GM21786 (cell line): ENCODE data around the gene TAPT1.
"Not testable (repeated sequence)": the region's sequence is repeated elsewhere in the genome, so short reads cannot be mapped to it uniquely, and the experiment has no call there.

Source experiments
- ATAC-seq: cut with Tn5 transposase; IDR thresholded peaks from one replicate; pipeline ENCODE4 v1.9.1; 2021; ENCODE audit not compliant: unreplicated experiment

TAPT1 gene

GRCh38 chr4:16218950-16219349 is 7.3 kb downstream of the TAPT1 start:
- ATAC-seq, result no peak

GRCh38 chr4:16217300-16218051 is 8.8 kb downstream of the TAPT1 start:
- ATAC-seq, result peak; percentile 71

- ATAC-seq, result no peak
Measured at GRCh38 chr4:16213121-16213520, 13.2 kb downstream of the TAPT1 start.

GRCh38 chr4:16212138-16212782 is 14.0 kb downstream of the TAPT1 start:
- ATAC-seq, result no peak

GRCh38 chr4:16207409-16207808 is 18.9 kb downstream of the TAPT1 start:
- no peak for ATAC-seq

GRCh38 chr4:16206848-16207247 is 19.4 kb downstream of the TAPT1 start:
- ATAC-seq, result no peak

GRCh38 chr4:16206301-16206700 is 20.0 kb downstream of the TAPT1 start:
- ATAC-seq, result no peak

GRCh38 chr4:16205298-16206164 is 20.7 kb downstream of the TAPT1 start:
- ATAC-seq, result peak; percentile 82

GRCh38 chr4:16204505-16204904 is 21.8 kb downstream of the TAPT1 start:
- ATAC-seq, result no peak

GRCh38 chr4:16203083-16203482 is 23.2 kb downstream of the TAPT1 start:
- ATAC-seq, result no peak

GRCh38 chr4:16202598-16202997 is 23.7 kb downstream of the TAPT1 start:
- ATAC-seq, result no peak

GRCh38 chr4:16199093-16199492 is 27.2 kb downstream of the TAPT1 start:
- no peak for ATAC-seq

- ATAC-seq, result no peak
Measured at GRCh38 chr4:16197876-16198665, 28.2 kb downstream of the TAPT1 start.

GRCh38 chr4:16196482-16197393 is 29.5 kb downstream of the TAPT1 start:
- peak; percentile 75 for ATAC-seq

- ATAC-seq, result no peak
Measured at GRCh38 chr4:16195209-16195608, 31.1 kb downstream of the TAPT1 start.

GRCh38 chr4:16194798-16195197 is 31.5 kb downstream of the TAPT1 start:
- not testable (repeated sequence) for ATAC-seq

GRCh38 chr4:16194214-16194613 is 32.1 kb downstream of the TAPT1 start:
- ATAC-seq, result no peak

GRCh38 chr4:16192631-16193518 is 33.4 kb downstream of the TAPT1 start:
- ATAC-seq, result no peak

GRCh38 chr4:16192057-16192456 is 34.2 kb downstream of the TAPT1 start:
- no peak for ATAC-seq
